Liver (tissue), 9 donors: ENCODE results near the gene EXOC4. TPM values are rescaled to one million over a fixed set of nuclear protein-coding genes. Genes with fewer than 3 reads are reported as not detected.

Experiments
- DNase-seq: peaks from one replicate; pipeline ENCODE4 v3.0.0-alpha.2; 2017; ENCODE audit warnings: low spot score
- H3K27ac ChIP-seq, 2 donors: one replicate each; pipeline ENCODE4 v1.7.0; 2013; ENCODE audit warnings: inconsistent platforms in 2 of 2, low read length in 2 of 2, control low read depth in 1 of 2, low read depth in 1 of 2, mild to moderate bottlenecking in 1 of 2
- H3K27me3 ChIP-seq, 4 donors: one replicate each; pipeline versions ENCODE4 v1.6.1 to v1.7.0; 2013; ENCODE audit warnings: low read length in 3 of 4, inconsistent platforms in 1 of 4, mild to moderate bottlenecking in 1 of 4, moderate library complexity in 1 of 4; ENCODE audit not compliant: control insufficient read depth in 4 of 4, insufficient read depth in 4 of 4
- H3K36me3 ChIP-seq, 4 donors: one replicate each; pipeline versions ENCODE4 v1.6.1 to v1.7.0; 2013; ENCODE audit warnings: low read length in 3 of 4, mild to moderate bottlenecking in 3 of 4, low read depth in 1 of 4, moderate library complexity in 1 of 4; ENCODE audit not compliant: control insufficient read depth in 4 of 4, insufficient read depth in 3 of 4
- H3K4me1 ChIP-seq, 4 donors: one replicate each; pipeline versions ENCODE4 v1.6.1 to v1.7.0; 2013; ENCODE audit warnings: low read length in 3 of 4, mild to moderate bottlenecking in 3 of 4, moderate library complexity in 1 of 4; ENCODE audit not compliant: control insufficient read depth in 4 of 4, insufficient read depth in 4 of 4
- H3K4me3 ChIP-seq, 3 donors: one replicate each; pipeline versions ENCODE4 v1.6.1 to v1.7.0; 2013; ENCODE audit warnings: low read length in 3 of 3, control low read depth in 1 of 3, low read depth in 1 of 3, mild to moderate bottlenecking in 1 of 3
- H3K9ac ChIP-seq, 2 donors: one replicate each; pipeline ENCODE4 v1.7.0; 2013; ENCODE audit warnings: low read length in 2 of 2, mild to moderate bottlenecking in 2 of 2, moderate library complexity in 2 of 2, control low read depth in 1 of 2, low read depth in 1 of 2
- H3K9me3 ChIP-seq, 4 donors: one replicate each; pipeline versions ENCODE4 v1.6.1 to v1.7.0; 2013; ENCODE audit warnings: low read length in 3 of 4; ENCODE audit not compliant: control insufficient read depth in 4 of 4
- ATF3 ChIP-seq: IDR thresholded peaks from 2 replicates; pipeline ENCODE4 v1.6.1; 2016; ENCODE audit warnings: antibody characterized with exemption
- EGR1 ChIP-seq, 2 donors: IDR thresholded peaks; 2 replicates each; pipeline ENCODE4 v1.6.1; 2016 to 2018; ENCODE audit warnings: antibody characterized with exemption in 2 of 2, low read depth in 2 of 2
- FOXA2 ChIP-seq: IDR thresholded peaks from 2 replicates; pipeline ENCODE4 v1.6.1; 2016; ENCODE audit warnings: antibody characterized with exemption
- GABPA ChIP-seq, 2 donors: IDR thresholded peaks in 1 of 2; conservative IDR thresholded peaks in 1 of 2; 2 replicates each; pipeline ENCODE4 v1.6.1; 2016; ENCODE audit warnings: antibody characterized with exemption in 2 of 2, mild to moderate bottlenecking in 1 of 2, moderate library complexity in 1 of 2
- HNF4A ChIP-seq, 2 donors: conservative IDR thresholded peaks; 2 replicates each; pipeline ENCODE4 v1.6.1; 2016; ENCODE audit warnings: antibody characterized with exemption in 2 of 2, mild to moderate bottlenecking in 2 of 2
- HNF4G ChIP-seq: IDR thresholded peaks from 2 replicates; pipeline ENCODE4 v1.6.1; 2016; ENCODE audit warnings: antibody characterized with exemption
- JUND ChIP-seq, 2 donors: IDR thresholded peaks; 2 replicates each; pipeline ENCODE4 v1.6.1; 2016; ENCODE audit warnings: antibody characterized with exemption in 2 of 2
- NR2F2 ChIP-seq: IDR thresholded peaks from 2 replicates; pipeline ENCODE4 v1.6.1; 2016; ENCODE audit warnings: antibody characterized with exemption
- RAD21 ChIP-seq, 2 donors: IDR thresholded peaks; 2 replicates each; pipeline ENCODE4 v1.6.1; 2016; ENCODE audit warnings: antibody characterized with exemption in 2 of 2, mild to moderate bottlenecking in 2 of 2
- RXRA ChIP-seq, 2 donors: IDR thresholded peaks; 2 replicates each; pipeline ENCODE4 v1.6.1; 2017 to 2018; ENCODE audit warnings: antibody characterized with exemption in 2 of 2, mild to moderate bottlenecking in 1 of 2
- SP1 ChIP-seq: IDR thresholded peaks from 2 replicates; pipeline ENCODE4 v1.6.1; 2018; ENCODE audit warnings: antibody characterized with exemption, mild to moderate bottlenecking
- TAF1 ChIP-seq: conservative IDR thresholded peaks from 2 replicates; pipeline ENCODE4 v1.6.1; 2016; ENCODE audit warnings: antibody characterized with exemption, mild to moderate bottlenecking
- WGBS: extraction: QIAGEN DNeasy Blood & Tissue Kit; methylation state at CpG from one replicate; pipeline ENCODE4 v1.1.7; 2013; 5-methylcytosine and 5-hydroxymethylcytosine counted together
- polyA plus RNA-seq, 2 donors: library from polyadenylated mRNA; stranded (reverse) in 1 of 2; unstranded in 1 of 2; fragments of 200-250 nt in 1 of 2; fragments of >200 nt in 1 of 2; fragmentation: Nextera tagmentation in 1 of 2; extraction: Ambion mirVana in 1 of 2; gene quantifications; one replicate each; pipeline versions ENCODE4 v1.2.1 to v1.2.3, GENCODE V29; 2013 to 2015
- total RNA-seq, 2 donors: library from RNA; depleted of rRNA; stranded (reverse); fragments of >200 nt; gene quantifications; one replicate each; pipeline ENCODE4 v1.2.3, GENCODE V29; 2014
- TF ChIP-seq, protein P1 (sequence below): fragments of 150-350 bp; IDR thresholded peaks from 2 replicates; pipeline ENCODE4 v1.5.1; 2017; ENCODE audit warnings: improper control_type of control experiment, low read depth, low read length; ENCODE audit not compliant: missing input control
- TF ChIP-seq, protein P2 (sequence below): IDR thresholded peaks from 2 replicates; pipeline ENCODE4 v1.6.1; 2016; ENCODE audit warnings: antibody characterized with exemption, mild to moderate bottlenecking
- TF ChIP-seq, protein P3 (sequence below): IDR thresholded peaks from 2 replicates; pipeline ENCODE4 v1.6.1; 2016; ENCODE audit warnings: antibody characterized with exemption
- donor health status: healthy.
- donor health status: healthy.
- donor health status: healthy.
- donor health status: healthy.
- donor health status: healthy.

EXOC4 gene
- total and polyA plus RNA-seq, 4 donors: 9.5 to 55.9 (median 23.6) TPM

DNA sequence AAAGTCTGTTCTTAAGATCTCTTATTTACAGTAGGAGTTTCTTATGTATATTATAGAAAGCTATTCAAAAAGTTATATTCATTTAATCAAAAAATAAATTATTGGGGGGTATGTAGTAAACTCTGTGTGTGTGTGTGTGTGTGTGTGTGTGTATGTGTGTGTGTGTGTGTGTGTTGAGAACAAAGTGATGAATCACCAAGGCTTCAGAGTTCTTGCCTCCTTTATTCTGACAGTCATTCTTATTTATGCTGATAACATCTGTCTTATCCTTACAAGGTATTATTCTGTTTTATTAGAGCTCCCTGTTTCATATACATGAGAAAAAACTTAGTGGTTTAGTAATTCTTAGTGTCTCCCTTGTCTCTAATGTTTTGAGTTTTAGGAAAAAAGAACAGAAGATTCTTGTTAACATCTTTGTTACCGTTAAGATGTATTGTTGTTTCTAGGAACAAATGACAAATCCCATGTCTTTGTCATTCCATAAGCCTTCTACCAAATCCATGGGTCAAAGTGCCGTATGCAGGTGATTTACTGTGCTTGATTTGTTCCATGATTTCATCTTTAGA is 424.0 kb downstream of the EXOC4 start:
- no peaks in the 10 kb centered on the region for H3K36me3 ChIP-seq
- H3K9me3 ChIP-seq: no peaks in the 10 kb centered on the region
- no peak overlapping the region for H3K4me3 ChIP-seq
- WGBS: 91% methylated on average over 2 of the region's 2 CpGs
- no peak overlapping the region for H3K9ac ChIP-seq
- H3K27ac ChIP-seq: no peak overlapping the region
- TF ChIP-seq HNF4G (no peak), JUND (IDR thresholded peaks at IDR 0.05) (no peak), ATF3 (no peak), RAD21 (IDR thresholded peaks at IDR 0.05) (no peak), RXRA (IDR thresholded peaks at IDR 0.05) (no peak), GABPA (IDR thresholded peaks at IDR 0.05 in 1 of 2, conservative IDR thresholded peaks at IDR 0.05 in 1 of 2) (no peak), TAF1 (no peak), HNF4A (conservative IDR thresholded peaks at IDR 0.05) (no peak), NR2F2 (no peak), EGR1 (IDR thresholded peaks at IDR 0.05; ENCODE audit: low read depth in 2 of 2) (no peak), SP1 (no peak)
- TF ChIP-seq, protein P1, sequence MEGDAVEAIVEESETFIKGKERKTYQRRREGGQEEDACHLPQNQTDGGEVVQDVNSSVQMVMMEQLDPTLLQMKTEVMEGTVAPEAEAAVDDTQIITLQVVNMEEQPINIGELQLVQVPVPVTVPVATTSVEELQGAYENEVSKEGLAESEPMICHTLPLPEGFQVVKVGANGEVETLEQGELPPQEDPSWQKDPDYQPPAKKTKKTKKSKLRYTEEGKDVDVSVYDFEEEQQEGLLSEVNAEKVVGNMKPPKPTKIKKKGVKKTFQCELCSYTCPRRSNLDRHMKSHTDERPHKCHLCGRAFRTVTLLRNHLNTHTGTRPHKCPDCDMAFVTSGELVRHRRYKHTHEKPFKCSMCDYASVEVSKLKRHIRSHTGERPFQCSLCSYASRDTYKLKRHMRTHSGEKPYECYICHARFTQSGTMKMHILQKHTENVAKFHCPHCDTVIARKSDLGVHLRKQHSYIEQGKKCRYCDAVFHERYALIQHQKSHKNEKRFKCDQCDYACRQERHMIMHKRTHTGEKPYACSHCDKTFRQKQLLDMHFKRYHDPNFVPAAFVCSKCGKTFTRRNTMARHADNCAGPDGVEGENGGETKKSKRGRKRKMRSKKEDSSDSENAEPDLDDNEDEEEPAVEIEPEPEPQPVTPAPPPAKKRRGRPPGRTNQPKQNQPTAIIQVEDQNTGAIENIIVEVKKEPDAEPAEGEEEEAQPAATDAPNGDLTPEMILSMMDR: no peak
- TF ChIP-seq, protein P2, sequence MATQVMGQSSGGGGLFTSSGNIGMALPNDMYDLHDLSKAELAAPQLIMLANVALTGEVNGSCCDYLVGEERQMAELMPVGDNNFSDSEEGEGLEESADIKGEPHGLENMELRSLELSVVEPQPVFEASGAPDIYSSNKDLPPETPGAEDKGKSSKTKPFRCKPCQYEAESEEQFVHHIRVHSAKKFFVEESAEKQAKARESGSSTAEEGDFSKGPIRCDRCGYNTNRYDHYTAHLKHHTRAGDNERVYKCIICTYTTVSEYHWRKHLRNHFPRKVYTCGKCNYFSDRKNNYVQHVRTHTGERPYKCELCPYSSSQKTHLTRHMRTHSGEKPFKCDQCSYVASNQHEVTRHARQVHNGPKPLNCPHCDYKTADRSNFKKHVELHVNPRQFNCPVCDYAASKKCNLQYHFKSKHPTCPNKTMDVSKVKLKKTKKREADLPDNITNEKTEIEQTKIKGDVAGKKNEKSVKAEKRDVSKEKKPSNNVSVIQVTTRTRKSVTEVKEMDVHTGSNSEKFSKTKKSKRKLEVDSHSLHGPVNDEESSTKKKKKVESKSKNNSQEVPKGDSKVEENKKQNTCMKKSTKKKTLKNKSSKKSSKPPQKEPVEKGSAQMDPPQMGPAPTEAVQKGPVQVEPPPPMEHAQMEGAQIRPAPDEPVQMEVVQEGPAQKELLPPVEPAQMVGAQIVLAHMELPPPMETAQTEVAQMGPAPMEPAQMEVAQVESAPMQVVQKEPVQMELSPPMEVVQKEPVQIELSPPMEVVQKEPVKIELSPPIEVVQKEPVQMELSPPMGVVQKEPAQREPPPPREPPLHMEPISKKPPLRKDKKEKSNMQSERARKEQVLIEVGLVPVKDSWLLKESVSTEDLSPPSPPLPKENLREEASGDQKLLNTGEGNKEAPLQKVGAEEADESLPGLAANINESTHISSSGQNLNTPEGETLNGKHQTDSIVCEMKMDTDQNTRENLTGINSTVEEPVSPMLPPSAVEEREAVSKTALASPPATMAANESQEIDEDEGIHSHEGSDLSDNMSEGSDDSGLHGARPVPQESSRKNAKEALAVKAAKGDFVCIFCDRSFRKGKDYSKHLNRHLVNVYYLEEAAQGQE: no peak
- TF ChIP-seq, protein P3, sequence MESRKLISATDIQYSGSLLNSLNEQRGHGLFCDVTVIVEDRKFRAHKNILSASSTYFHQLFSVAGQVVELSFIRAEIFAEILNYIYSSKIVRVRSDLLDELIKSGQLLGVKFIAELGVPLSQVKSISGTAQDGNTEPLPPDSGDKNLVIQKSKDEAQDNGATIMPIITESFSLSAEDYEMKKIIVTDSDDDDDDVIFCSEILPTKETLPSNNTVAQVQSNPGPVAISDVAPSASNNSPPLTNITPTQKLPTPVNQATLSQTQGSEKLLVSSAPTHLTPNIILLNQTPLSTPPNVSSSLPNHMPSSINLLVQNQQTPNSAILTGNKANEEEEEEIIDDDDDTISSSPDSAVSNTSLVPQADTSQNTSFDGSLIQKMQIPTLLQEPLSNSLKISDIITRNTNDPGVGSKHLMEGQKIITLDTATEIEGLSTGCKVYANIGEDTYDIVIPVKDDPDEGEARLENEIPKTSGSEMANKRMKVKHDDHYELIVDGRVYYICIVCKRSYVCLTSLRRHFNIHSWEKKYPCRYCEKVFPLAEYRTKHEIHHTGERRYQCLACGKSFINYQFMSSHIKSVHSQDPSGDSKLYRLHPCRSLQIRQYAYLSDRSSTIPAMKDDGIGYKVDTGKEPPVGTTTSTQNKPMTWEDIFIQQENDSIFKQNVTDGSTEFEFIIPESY: no peak
- no peaks in the 10 kb centered on the region for H3K4me1 ChIP-seq
- DNase-seq: no peak
- no peaks in the 10 kb centered on the region for H3K27me3 ChIP-seq

DNA sequence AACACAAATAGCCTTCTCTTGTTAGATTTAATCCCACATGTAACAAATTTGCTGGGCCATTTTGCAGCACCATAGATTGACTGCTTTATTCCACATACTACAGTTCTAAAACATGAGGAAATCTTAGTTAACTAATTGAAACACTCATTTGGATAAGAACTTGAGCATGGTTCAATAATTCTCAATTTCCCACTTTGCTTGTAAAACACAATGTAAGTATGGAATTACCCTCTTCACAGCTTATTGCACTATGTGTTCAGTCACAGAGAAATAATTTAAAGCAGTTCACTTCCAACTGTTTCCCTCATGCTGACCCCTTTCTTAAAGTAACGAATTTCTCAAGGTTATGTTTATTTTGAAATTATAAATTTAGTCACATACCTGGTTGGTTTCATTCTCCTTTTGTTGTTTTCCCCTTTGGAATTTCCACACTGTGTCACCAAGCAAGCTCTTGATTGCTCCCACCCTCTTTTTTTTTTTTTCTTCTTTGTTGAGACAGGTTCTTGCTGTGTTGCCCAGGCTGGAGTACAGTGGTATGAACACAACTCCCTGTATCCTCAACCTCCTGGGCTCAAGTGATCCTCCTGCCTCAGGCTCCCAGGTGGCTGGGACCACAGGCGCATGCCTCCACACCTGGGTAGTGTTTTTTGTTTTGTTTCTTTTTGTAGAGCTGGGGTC is 425.4 kb downstream of the EXOC4 start:
- Histone ChIP-seq H3K9me3 (no peaks in the 10 kb centered on the region), H3K4me1 (no peaks in the 10 kb centered on the region), H3K4me3 (no peak overlapping the region), H3K27ac (no peak overlapping the region), H3K9ac (no peak overlapping the region), H3K36me3 (no peaks in the 10 kb centered on the region), H3K27me3 (no peaks in the 10 kb centered on the region)
- no peak for TF ChIP-seq ATF3
- TF ChIP-seq, protein P1: no peak
- TF ChIP-seq FOXA2: no peak
- no peak for TF ChIP-seq RXRA (IDR thresholded peaks at IDR 0.05)
- no peak for TF ChIP-seq JUND (IDR thresholded peaks at IDR 0.05)
- no peak for TF ChIP-seq SP1
- TF ChIP-seq HNF4A (conservative IDR thresholded peaks at IDR 0.05): no peak
- no peak for TF ChIP-seq EGR1 (IDR thresholded peaks at IDR 0.05; ENCODE audit: low read depth in 2 of 2)
- DNase-seq: no peak
- WGBS: 94% methylated on average over 2 of the region's 2 CpGs
